Subcutaneous abdominal adipose tissue (tissue), 5 donors: ENCODE results near the gene MUC4.
"Not testable (repeated sequence)": the region's sequence is repeated elsewhere in the genome, so short reads cannot be mapped to it uniquely, and the experiment has no call there.

ENCODE experiments used
- H3K27ac ChIP-seq: one replicate; pipeline ENCODE4 v1.7.0; 2013; ENCODE audit warnings: low read depth, mild to moderate bottlenecking, inconsistent platforms, low read length, moderate library complexity
- H3K27me3 ChIP-seq, 5 donors: one replicate each; pipeline ENCODE4 v1.7.0; 2013; ENCODE audit warnings: low read length in 5 of 5, inconsistent platforms in 1 of 5; ENCODE audit not compliant: control insufficient read depth in 5 of 5, insufficient read depth in 4 of 5
- H3K36me3 ChIP-seq, 5 donors: one replicate each; pipeline ENCODE4 v1.7.0; 2013; ENCODE audit warnings: low read length in 5 of 5; ENCODE audit not compliant: control insufficient read depth in 5 of 5, insufficient read depth in 5 of 5
- H3K4me1 ChIP-seq, 5 donors: one replicate each; pipeline ENCODE4 v1.7.0; 2013; ENCODE audit warnings: low read length in 5 of 5, mild to moderate bottlenecking in 3 of 5, moderate library complexity in 1 of 5; ENCODE audit not compliant: control insufficient read depth in 5 of 5, insufficient read depth in 5 of 5
- H3K4me3 ChIP-seq, 5 donors: one replicate each; pipeline ENCODE4 v1.7.0; 2013; ENCODE audit warnings: low read length in 5 of 5, low read depth in 1 of 5
- H3K9ac ChIP-seq, 5 donors: one replicate each; pipeline ENCODE4 v1.7.0; 2013; ENCODE audit warnings: low read length in 5 of 5, mild to moderate bottlenecking in 4 of 5, moderate library complexity in 3 of 5
- H3K9me3 ChIP-seq, 5 donors: one replicate each; pipeline ENCODE4 v1.7.0; 2013; ENCODE audit warnings: low read length in 5 of 5; ENCODE audit not compliant: control insufficient read depth in 5 of 5
- donor health status: healthy.
- donor health status: healthy.
- donor health status: healthy.
- donor health status: healthy.
- donor health status: healthy.

MUC4 gene

DNA sequence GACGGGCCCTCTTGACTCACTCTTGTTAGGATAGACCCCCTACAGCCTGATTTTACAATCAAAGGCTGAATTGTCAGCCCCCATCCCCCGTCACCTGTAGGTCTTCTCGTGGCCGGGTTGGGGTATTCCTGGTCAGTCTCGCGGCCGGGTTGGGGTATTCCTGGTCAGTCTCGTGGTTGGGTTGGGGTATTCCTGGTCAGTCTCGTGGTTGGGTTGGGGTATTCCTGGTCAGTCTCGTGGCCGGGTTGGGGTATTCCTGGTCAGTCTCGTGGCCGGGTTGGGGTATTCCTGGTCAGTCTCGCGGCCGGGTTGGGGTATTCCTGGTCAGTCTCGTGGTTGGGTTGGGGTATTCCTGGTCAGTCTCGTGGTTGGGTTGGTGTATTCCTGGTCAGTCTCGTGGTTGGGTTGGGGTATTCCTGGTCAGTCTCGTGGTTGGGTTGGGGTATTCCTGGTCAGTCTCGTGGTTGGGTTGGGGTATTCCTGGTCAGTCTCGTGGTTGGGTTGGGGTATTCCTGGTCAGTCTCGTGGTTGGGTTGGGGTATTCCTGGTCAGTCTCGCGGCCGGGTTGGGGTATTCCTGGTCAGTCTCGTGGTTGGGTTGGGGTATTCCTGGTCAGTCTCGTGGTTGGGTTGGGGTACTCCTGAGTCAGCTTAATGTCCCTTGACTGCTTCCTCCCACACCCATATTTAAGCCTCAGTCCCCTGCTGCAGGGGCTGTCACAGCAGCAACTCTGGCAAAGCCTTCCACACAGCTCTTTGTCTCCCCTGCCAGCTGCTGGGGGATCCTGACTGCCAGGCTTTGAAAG lies 40.7 kb downstream of the MUC4 start:
- H3K27ac ChIP-seq, H3K36me3 ChIP-seq, H3K9me3 ChIP-seq, H3K27me3 ChIP-seq, H3K9ac ChIP-seq, H3K4me3 ChIP-seq, H3K4me1 ChIP-seq: not testable (repeated sequence)

DNA sequence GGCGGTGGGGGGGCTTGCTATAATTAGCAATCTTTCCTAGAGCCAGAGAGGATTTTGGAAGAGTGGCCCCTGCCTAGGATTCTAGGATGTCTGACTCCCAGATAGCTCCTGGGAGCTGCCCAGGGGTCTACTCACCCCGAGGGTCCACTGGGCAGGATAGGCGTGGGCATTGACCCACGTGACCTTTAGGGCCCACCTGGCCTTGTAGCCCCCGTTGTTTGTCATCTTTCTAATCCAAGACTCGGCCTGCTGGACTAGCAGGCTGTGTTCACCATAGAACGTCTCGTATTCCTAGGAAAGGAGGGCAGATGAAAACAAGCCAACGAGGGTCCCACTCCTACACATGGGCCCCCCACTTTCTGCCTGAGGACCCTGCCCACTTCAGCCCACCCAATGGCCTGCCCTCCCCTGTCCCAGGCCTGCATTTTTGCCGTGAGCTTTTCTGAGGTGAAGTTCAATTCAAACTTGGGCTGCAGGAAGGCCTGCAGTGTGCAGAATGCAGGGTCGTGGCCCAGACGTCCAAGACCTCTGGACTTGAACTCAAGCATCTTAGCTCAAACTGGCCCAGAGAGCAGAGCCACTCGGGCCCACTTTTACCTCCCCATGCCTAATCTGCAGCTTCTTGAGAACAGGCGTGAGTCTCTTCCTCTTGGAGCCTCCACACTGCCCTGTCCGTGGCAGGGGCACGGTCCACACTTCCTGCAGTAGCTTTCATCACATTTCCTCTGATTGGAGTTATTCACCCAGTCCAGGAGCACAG lies 41.5 kb downstream of the MUC4 start:
- Histone ChIP-seq H3K4me1 (no peaks in the 10 kb centered on the region), H3K27me3 (peaks cover 0 to 3% (median 0%) of the 10 kb centered on the region in 5 donors), H3K9ac (no peak overlapping the region), H3K36me3 (no peaks in the 10 kb centered on the region), H3K4me3 (no peak overlapping the region), H3K27ac (no peak overlapping the region), H3K9me3 (no peaks in the 10 kb centered on the region)

DNA sequence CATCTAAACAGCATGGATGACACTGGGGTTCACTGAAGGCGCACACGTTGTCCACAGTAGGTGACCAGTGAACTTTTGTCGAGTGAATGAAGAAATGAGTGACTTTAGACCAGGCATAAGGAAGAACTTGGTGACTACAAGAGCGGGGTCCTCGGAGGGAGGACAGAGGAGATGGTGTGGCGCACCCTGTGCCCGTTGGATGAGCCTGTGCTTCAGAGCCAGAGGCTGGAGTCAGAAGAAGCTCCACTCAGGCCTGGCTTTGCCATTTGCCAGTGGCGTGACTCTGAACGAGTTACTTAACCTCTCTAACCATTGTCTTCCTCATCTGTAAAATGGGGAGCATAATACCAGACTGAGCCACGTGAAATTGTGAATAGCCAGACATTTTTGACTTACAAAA lies 42.2 kb downstream of the MUC4 start:
- H3K27ac ChIP-seq = no peak overlapping the region
- H3K4me1 ChIP-seq = no peaks in the 10 kb centered on the region
- no peak overlapping the region for H3K4me3 ChIP-seq
- H3K36me3 ChIP-seq = no peaks in the 10 kb centered on the region
- H3K9ac ChIP-seq = no peak overlapping the region
- H3K9me3 ChIP-seq = no peaks in the 10 kb centered on the region
- H3K27me3 ChIP-seq = peaks cover 0 to 3% (median 0%) of the 10 kb centered on the region in 5 donors

DNA sequence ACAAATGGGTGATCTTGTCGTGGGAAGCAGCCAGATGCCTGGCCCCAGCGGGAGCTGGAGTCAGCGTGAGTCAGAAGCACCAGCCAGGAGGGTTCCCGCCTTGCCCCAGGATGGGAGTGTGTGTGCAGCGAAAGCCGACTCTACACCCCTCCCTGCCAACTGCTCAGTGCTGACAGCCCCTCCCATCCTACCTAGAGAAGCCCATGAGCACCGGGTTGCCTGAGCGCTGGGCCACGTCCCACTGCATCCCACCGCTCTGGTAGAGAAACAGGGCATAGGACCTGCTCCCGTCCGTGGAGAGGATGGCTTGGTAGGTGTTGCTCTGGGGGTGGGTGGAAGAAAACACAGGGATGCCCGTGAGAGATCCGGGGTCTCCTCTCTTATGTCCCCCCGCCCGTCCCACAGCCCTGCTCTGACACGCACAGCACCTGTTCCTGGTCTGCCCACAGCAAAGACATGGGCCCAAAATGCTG lies 42.9 kb downstream of the MUC4 start:
- no peak overlapping the region for H3K9ac ChIP-seq
- no peaks in the 10 kb centered on the region for H3K9me3 ChIP-seq
- peaks cover 0 to 8% (median 4%) of the 10 kb centered on the region in 5 donors for H3K27me3 ChIP-seq
- H3K36me3 ChIP-seq = no peaks in the 10 kb centered on the region
- H3K4me3 ChIP-seq = no peak overlapping the region
- no peak overlapping the region for H3K27ac ChIP-seq
- no peaks in the 10 kb centered on the region for H3K4me1 ChIP-seq

DNA sequence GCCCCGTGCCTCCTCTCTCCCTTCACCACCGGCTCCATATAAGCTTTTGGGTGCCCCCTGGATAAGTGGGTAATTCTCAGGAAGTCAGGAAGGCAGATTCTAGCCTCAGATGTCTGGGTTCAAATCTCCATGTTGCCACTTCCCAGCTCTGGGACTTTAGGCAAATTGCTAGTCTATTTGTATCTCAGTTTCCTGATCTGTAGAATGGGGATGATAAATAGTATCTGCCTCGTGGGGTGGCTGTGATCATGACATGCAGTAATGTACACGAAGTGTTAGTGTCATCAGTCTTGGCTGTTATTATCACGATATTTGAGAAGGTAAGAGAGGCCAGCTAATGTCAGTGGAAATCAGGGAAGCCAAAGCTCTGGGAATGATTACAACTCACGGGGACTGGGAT lies 43.3 kb downstream of the MUC4 start:
- H3K27ac ChIP-seq = no peak overlapping the region
- H3K4me1 ChIP-seq = no peaks in the 10 kb centered on the region
- H3K27me3 ChIP-seq = peaks cover 0 to 11% (median 9%) of the 10 kb centered on the region in 5 donors
- H3K9me3 ChIP-seq = no peaks in the 10 kb centered on the region
- H3K36me3 ChIP-seq = no peaks in the 10 kb centered on the region
- no peak overlapping the region for H3K9ac ChIP-seq
- H3K4me3 ChIP-seq = no peak overlapping the region

DNA sequence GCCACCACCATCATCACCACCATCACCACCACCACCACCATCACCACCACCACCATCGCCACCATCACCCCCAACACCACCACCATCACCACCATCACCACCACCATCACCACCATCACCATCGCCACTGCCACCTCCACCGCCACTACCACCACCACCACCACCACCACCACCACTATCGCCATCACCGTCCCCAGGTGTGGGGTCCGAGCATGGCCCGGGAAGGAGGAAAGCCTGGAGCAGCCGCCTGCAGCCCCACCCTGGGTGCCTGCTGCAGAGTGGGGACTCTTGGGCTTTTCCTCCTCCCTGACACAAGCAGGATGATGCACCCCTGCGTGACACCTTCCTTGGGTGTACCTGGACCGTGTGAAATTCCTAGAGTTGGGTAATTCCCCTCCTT lies 43.9 kb downstream of the MUC4 start:
- H3K36me3 ChIP-seq = no peaks in the 10 kb centered on the region
- no peak overlapping the region for H3K27ac ChIP-seq

DNA sequence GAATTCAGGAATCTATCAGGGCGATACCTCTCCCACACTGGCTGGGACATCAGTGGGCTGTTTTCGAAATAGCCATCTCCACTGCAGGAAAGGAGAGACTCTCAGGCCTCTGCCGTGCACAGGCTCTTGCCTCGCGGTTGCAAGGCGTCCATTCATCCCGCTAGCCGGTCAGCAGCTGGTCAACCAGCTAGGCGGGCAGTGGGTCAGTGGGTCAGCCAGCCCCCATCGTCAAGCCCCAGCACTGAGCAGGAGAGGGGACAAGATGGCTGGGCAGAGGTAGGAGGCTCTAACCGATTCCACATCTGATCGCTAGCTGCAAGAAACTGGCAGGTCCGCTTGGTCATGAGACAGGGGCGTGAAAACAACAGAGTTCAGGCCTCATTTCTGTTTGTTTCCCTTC lies 45.1 kb downstream of the MUC4 start:
- Histone ChIP-seq H3K9ac (no peak overlapping the region), H3K4me3 (no peak overlapping the region), H3K9me3 (no peaks in the 10 kb centered on the region), H3K4me1 (peaks cover 0 to 5% (median 4%) of the 10 kb centered on the region in 5 donors), H3K36me3 (no peaks in the 10 kb centered on the region), H3K27ac (no peak overlapping the region), H3K27me3 (peaks cover 0 to 22% (median 11%) of the 10 kb centered on the region in 5 donors)

More for the DNA sequence above, 43.9 kb downstream of the MUC4 start:
- no peaks in the 10 kb centered on the region for H3K4me1 ChIP-seq
- H3K4me3 ChIP-seq = no peak overlapping the region
- peaks cover 0 to 15% (median 11%) of the 10 kb centered on the region in 5 donors for H3K27me3 ChIP-seq
- no peaks in the 10 kb centered on the region for H3K9me3 ChIP-seq
- H3K9ac ChIP-seq = no peak overlapping the region

DNA sequence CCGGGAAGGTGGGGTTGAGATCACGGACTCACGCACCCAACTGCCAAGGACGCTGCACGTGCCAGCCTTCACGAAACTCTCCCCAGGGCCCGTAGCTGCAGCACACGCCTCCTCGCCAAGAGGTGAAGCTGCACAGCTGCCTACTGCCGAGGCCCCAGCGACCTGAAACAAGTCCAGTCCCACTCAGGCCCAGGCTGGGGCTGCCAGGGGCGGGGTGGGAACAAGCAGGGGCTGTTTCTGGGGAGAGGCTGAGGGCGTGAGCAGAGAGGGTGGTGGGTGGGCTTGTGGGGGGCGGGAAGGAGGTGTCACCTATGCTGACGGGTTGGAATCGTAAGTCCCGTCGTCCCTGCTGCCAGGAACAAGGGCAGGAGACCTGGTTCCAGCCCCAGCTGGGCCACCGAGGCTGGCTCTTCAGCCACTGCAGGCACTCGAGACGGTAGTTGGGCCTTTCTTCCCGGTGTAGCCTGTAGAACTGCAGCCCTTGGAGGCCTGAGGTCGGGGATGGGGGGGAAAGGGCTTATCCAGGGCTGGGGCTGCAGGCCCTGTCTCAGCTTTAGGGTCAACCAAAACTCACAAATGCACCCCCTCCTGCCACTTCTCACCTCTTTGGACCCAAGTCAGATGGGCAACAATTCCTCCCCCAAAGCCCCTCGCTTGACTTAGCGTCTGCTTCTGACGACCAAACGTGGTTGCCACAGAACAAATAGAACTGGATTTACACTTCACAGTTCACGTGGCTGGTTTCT lies 46.6 kb downstream of the MUC4 start:
- Histone ChIP-seq H3K9ac (no peak overlapping the region), H3K27ac (no peak overlapping the region), H3K4me3 (no peak overlapping the region), H3K9me3 (no peaks in the 10 kb centered on the region), H3K4me1 (peaks cover 3 to 19% (median 17%) of the 10 kb centered on the region in 5 donors), H3K27me3 (peaks cover 0 to 33% (median 18%) of the 10 kb centered on the region in 5 donors), H3K36me3 (no peaks in the 10 kb centered on the region)

DNA sequence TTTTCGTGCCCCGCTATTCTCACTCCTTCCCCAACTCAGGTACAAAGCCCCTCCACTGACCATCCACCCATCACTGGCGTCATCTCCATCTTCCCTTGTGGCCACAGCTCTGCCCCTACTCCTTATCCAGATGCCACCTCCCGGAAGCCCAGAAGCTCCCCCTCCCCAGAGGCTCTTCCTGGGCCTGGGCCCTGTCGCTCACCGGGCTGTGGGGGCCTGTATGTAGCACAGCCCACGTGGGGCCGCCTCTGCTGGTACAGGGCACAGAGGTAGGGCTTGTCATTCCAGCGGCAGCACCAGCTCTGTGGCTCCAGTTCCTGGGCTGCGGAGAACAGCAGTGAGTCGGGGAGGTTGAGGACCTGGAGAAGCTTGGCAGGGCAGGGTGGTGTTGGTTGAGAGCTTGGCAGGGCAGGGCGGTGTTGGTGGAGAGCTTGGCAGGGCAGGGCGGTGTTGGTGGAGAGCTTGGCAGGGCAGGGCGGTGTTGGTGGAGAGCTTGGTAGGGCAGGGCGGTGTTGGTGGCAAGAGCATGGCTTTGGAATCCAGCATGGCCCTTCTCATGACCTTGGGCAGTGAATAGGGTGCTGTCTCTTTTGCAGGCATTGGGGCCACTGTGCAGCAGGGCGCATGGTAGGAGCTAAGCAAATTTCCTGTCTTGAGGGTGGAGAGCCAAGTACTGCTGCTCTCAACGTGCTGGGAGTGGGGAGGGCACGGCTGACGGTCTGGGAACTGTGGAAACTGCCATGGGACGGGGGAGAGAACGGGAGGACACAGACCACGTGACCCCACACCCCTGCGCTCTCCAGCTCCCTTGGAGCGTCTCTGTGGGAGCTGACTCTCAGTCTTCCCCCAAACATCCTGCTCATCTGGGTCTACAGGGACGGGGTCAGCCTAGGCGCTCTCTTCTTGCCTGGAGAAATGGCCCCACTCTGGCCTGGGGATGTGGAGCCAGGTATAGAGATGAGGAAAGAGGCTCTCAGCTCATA lies 47.6 kb downstream of the MUC4 start:
- H3K27ac ChIP-seq = no peak overlapping the region
- H3K9me3 ChIP-seq = no peaks in the 10 kb centered on the region
- peaks cover 0 to 33% (median 19%) of the 10 kb centered on the region in 5 donors for H3K27me3 ChIP-seq
- H3K9ac ChIP-seq = no peak overlapping the region
- H3K4me1 ChIP-seq = peaks cover 3 to 27% (median 17%) of the 10 kb centered on the region in 5 donors
- no peak overlapping the region for H3K4me3 ChIP-seq
- H3K36me3 ChIP-seq = no peaks in the 10 kb centered on the region
